Pancreas (tissue), 10 donors: Measurements from ENCODE around the gene CABYR. TPM values are rescaled to one million over a fixed set of nuclear protein-coding genes. Genes with fewer than 3 reads are reported as not detected.

ENCODE experiments used
- ATAC-seq, 4 donors: fragments of 200-7000 bp; cut with Tn5 transposase; one replicate each; pipeline versions ENCODE4 v1.8.0 to v1.9.1; 2020; ENCODE audit warnings: mild to moderate bottlenecking in 4 of 4, moderate library complexity in 4 of 4
- DNase-seq, 6 donors: peaks; one replicate each; pipeline ENCODE4 v3.0.0-alpha.2; 2020
- FAIRE-seq: peaks from 2 replicates; lab custom pipeline; 2012; peaks lifted over from hg19 to GRCh38; lab: Jason Lieb, UNC
- H3K27ac ChIP-seq, 4 donors: fragments of 200-600 bp; sonication (generic); 1 replicate in 3 of 4; 2 replicates in 1 of 4; pipeline versions ENCODE4 v1.5.0 to v1.8.0; 2020
- H3K27me3 ChIP-seq, 4 donors: fragments of 200-600 bp; one replicate each; pipeline ENCODE4 v1.8.0; 2021
- H3K36me3 ChIP-seq, 3 donors: fragments of 200-600 bp; sonication (generic) in 1 of 3; one replicate each; pipeline versions ENCODE4 v1.5.0 to v1.8.0; 2020 to 2021
- H3K4me1 ChIP-seq, 3 donors: fragments of 200-600 bp; one replicate each; pipeline ENCODE4 v1.8.0; 2021
- H3K4me3 ChIP-seq, 4 donors: fragments of 200-600 bp; sonication (generic) in 2 of 4; one replicate each; pipeline versions ENCODE4 v1.5.0 to v1.8.0; 2020 to 2021
- H3K9me3 ChIP-seq, 4 donors: fragments of 200-600 bp; one replicate each; pipeline ENCODE4 v1.8.0; 2021
- CTCF ChIP-seq, 4 donors: fragments of 200-600 bp; sonication (generic) in 3 of 4; IDR thresholded peaks; one replicate each; pipeline versions ENCODE4 v1.5.0 to v1.8.0; 2021; ENCODE audit warnings: antibody characterized with exemption in 4 of 4
- WGBS, 2 donors: extraction: QIAGEN DNeasy Blood & Tissue Kit; methylation state at CpG; one replicate each; pipeline ENCODE4 v1.1.7; 2013; 5-methylcytosine and 5-hydroxymethylcytosine counted together
- intact Hi-C, 3 donors: fragments of 100-400 bp; cut with DNase I; formaldehyde crosslinking; loops; one replicate each; pipeline versions ENCODE4 v1.11.1 to v1.14.2; 2022
- polyA plus RNA-seq, 2 donors: library from polyadenylated mRNA; stranded (reverse); fragments of 200-250 nt; gene quantifications; one replicate each; pipeline ENCODE4 v1.2.3, GENCODE V29; 2013
- total RNA-seq, 6 donors: library from RNA; stranded (reverse); fragmentation: NEBNext Ultra II Directional in 4 of 6; extraction: Animal tissue kit (Norgen Biotek cat#: 25700) in 4 of 6; gene quantifications; one replicate each; pipeline versions ENCODE4 v1.2.1 to v1.2.4, GENCODE V29; 2021 to 2023
- donor health status: healthy with polysubstance abuse.
- donor health status: DM: no; HTN: no; CAD: no; lungs with moderate emphysema.
- donor health status: DM: no; HTN: no; CAD: no.
- donor health status: control.
- donor health status: control.
- donor health status: Bipolar disorder and iron deficiency.
- donor health status: DM: yes; HTN: yes; CAD: no.
- donor health status: DM: no; HTN: no; CAD: no.
- donor health status: DM: no; HTN: no; CAD: no.
- donor health status: DM: yes; HTN: yes; CAD: no.

CABYR gene
- total and polyA plus RNA-seq, 8 donors: 0.20 to 0.78 (median 0.25) TPM; not detected in 1

GRCh38 chr18:24157855-24158254 lies 19.0 kb downstream of the CABYR start:
- Histone ChIP-seq H3K4me1 (peaks cover 0 to 6% (median 0%) of the 10 kb centered on the region in 3 donors), H3K36me3 (no peaks in the 10 kb centered on the region), H3K27ac (no peak overlapping the region), H3K9me3 (no peaks in the 10 kb centered on the region), H3K4me3 (no peak overlapping the region), H3K27me3 (no peaks in the 10 kb centered on the region)
- WGBS, 2 donors: 92 to 95% methylated on average over 3 of the region's 3 CpGs
- TF ChIP-seq CTCF (IDR thresholded peaks at IDR 0.05): no peak
- ATAC-seq (no peak), FAIRE-seq (no peak), DNase-seq (no peak)
- intact Hi-C loops: no loop called here

GRCh38 chr18:24160086-24160485 lies 21.2 kb downstream of the CABYR start:
- WGBS, 2 donors: 97% methylated on average over 5 of the region's 5 CpGs
- TF ChIP-seq CTCF (IDR thresholded peaks at IDR 0.05): no peak

GRCh38 chr18:24161304-24161703 lies 22.4 kb downstream of the CABYR start:
- peak; percentile 43 to 81 (median 55) for ATAC-seq
- intact Hi-C loops: no loop called here

More at GRCh38 chr18:24160086-24160485, 21.2 kb downstream of the CABYR start:
- no peak for ATAC-seq
- Histone ChIP-seq H3K9me3 (no peaks in the 10 kb centered on the region), H3K27me3 (no peaks in the 10 kb centered on the region), H3K27ac (no peak overlapping the region), H3K4me1 (peaks cover 0 to 6% (median 0%) of the 10 kb centered on the region in 3 donors), H3K36me3 (peaks cover 0 to 6% (median 0%) of the 10 kb centered on the region in 3 donors), H3K4me3 (no peak overlapping the region)
- intact Hi-C loops: no loop called here
- DNase-seq: no peak
- no peak for FAIRE-seq

GRCh38 chr18:24168496-24168895 lies 29.6 kb downstream of the CABYR start:
- 91 to 93% methylated on average over 7 of the region's 7 CpGs for WGBS, 2 donors
- no peak for FAIRE-seq
- TF ChIP-seq CTCF (IDR thresholded peaks at IDR 0.05): no peak
- intact Hi-C loops: no loop called here
- no peak overlapping the region for H3K27ac ChIP-seq
- DNase-seq: no peak
- H3K9me3 ChIP-seq: no peaks in the 10 kb centered on the region
- H3K4me3 ChIP-seq: no peak overlapping the region
- peaks cover 0 to 13% (median 0%) of the 10 kb centered on the region in 3 donors for H3K36me3 ChIP-seq
- H3K4me1 ChIP-seq: no peaks in the 10 kb centered on the region
- ATAC-seq: no peak
- H3K27me3 ChIP-seq: no peaks in the 10 kb centered on the region

More at GRCh38 chr18:24161304-24161703, 22.4 kb downstream of the CABYR start:
- Histone ChIP-seq H3K36me3 (peaks cover 0 to 13% (median 0%) of the 10 kb centered on the region in 3 donors), H3K4me1 (peaks cover 0 to 6% (median 0%) of the 10 kb centered on the region in 3 donors), H3K27me3 (no peaks in the 10 kb centered on the region), H3K9me3 (no peaks in the 10 kb centered on the region), H3K27ac (no peak overlapping the region), H3K4me3 (no peak overlapping the region)
- FAIRE-seq (no peak), DNase-seq (no peak)
- 33 to 35% methylated on average over 2 of the region's 2 CpGs for WGBS, 2 donors
- TF ChIP-seq CTCF (IDR thresholded peaks at IDR 0.05): no peak

- TF ChIP-seq CTCF (IDR thresholded peaks at IDR 0.05): no peak
Measured at GRCh38 chr18:24170360-24170759, 31.5 kb downstream of the CABYR start.

More at GRCh38 chr18:24170360-24170759, 31.5 kb downstream of the CABYR start:
- 41 to 54% methylated on average over 8 of the region's 8 CpGs for WGBS, 2 donors
- Histone ChIP-seq H3K9me3 (no peaks in the 10 kb centered on the region), H3K27ac (no peak overlapping the region), H3K36me3 (peaks cover 0 to 4% (median 0%) of the 10 kb centered on the region in 3 donors), H3K4me3 (no peak overlapping the region), H3K27me3 (no peaks in the 10 kb centered on the region), H3K4me1 (no peaks in the 10 kb centered on the region)
- no peak for DNase-seq
- no peak for ATAC-seq
- intact Hi-C loops: no loop called here
- FAIRE-seq: no peak
